ENCODE measurements around the gene FAM120AOS. TPM values are rescaled to one million over a fixed set of nuclear protein-coding genes. Genes with fewer than 3 reads are reported as not detected.
"Not testable (repeated sequence)": the region's sequence is repeated elsewhere in the genome, so short reads cannot be mapped to it uniquely, and the experiment has no call there.

The FAM120AOS gene
- total RNA-seq, 4 donors from 2014 or later = 49.4 to 60.8 (median 54.1) TPM

DNA sequence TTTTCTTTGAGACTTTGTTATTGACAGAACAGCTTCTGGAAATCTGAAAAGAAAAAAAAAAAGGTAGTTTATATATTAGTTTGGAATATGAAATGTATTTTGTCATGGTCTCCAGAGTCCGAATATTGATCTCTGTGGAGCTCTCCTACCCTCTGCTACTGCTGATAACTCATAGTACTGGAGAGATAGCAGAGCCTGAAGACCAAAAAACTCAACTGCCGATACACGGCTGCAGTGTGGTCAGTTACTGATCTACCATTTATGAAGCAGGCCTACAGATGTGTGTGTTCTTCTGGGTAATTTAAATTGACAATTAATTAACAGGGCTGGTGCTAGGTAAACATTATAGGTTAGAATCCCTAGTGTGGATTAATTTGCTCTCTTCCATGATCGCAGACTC is 5.7 kb downstream of the FAM120AOS start:
- no peaks in the 10 kb centered on the region for H3K27me3 ChIP-seq
- DNase-seq (ENCODE audit: low spot score in 2 of 2) = no peak
- no peak overlapping the region for H3K27ac ChIP-seq
- peaks cover 0 to 16% (median 11%) of the 10 kb centered on the region in 4 donors for H3K4me1 ChIP-seq
- TF ChIP-seq EP300 (IDR thresholded peaks at IDR 0.05) = no peak
- no peak for TF ChIP-seq POLR2A (IDR thresholded peaks at IDR 0.05)
- TF ChIP-seq, protein P1, sequence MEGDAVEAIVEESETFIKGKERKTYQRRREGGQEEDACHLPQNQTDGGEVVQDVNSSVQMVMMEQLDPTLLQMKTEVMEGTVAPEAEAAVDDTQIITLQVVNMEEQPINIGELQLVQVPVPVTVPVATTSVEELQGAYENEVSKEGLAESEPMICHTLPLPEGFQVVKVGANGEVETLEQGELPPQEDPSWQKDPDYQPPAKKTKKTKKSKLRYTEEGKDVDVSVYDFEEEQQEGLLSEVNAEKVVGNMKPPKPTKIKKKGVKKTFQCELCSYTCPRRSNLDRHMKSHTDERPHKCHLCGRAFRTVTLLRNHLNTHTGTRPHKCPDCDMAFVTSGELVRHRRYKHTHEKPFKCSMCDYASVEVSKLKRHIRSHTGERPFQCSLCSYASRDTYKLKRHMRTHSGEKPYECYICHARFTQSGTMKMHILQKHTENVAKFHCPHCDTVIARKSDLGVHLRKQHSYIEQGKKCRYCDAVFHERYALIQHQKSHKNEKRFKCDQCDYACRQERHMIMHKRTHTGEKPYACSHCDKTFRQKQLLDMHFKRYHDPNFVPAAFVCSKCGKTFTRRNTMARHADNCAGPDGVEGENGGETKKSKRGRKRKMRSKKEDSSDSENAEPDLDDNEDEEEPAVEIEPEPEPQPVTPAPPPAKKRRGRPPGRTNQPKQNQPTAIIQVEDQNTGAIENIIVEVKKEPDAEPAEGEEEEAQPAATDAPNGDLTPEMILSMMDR (IDR thresholded peaks at IDR 0.05) = no peak
- no peaks in the 10 kb centered on the region for H3K9me3 ChIP-seq
- H3K4me3 ChIP-seq = no peak overlapping the region
- H3K36me3 ChIP-seq = peaks cover 0 to 42% (median 7%) of the 10 kb centered on the region in 3 donors
- 85 to 92% methylated on average over 4 of the region's 4 CpGs for WGBS, 2 donors

DNA sequence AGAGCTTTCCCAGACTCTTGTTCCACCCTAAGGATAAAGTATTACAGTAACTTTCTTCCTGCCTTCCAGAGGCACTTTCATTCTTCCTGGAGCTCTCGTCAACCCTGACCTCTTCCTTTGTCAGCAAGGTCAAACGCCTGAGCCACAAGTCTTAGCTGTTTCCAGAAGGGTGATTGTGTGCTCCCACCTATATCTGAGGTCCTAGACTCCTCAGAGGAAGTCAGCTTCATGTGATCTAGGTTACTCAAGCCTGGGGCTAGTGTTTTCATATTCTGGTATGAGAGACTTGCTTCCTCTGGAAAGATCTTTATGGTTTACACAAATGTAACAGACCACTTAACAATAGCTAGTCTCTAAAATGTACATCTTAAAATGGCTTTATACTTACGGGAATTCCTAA is 7.3 kb downstream of the FAM120AOS start:
- peaks cover 0 to 42% (median 7%) of the 10 kb centered on the region in 3 donors for H3K36me3 ChIP-seq

DNA sequence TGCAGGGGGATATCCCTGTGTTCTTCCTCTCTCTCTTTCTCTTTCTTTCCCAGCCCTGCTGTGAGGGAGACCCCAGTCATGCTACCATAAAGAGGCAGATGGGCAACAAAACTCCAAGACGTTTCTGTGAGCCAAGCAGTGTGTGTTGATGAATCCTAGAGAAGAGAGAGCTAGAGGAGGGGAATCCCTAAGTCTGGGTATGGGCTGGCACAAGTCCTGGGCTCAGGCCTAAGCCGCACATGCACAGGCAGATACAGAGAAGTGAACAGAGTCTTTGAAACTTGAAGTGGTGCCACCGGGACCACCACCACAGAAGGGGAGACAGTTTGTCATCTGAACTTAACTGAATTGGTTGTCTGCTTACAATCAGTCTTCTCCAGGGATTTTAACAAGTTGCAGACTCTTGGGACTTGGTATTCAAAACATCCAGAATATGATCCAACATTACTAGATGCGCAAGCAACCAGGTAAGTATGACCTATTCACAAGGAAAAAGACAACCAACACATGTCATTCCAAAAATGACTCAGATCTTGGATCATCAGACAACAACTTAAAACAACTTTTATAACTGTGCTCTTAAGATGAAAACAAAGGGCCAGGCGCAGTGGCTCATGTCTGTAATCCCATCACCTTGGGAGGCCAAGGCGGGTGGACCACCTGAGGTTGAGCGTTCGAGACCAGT is 12.3 kb downstream of the FAM120AOS start:
- 89% methylated on average over 8 of the region's 8 CpGs for WGBS, 2 donors
- H3K9me3 ChIP-seq = no peaks in the 10 kb centered on the region
- TF ChIP-seq, protein P1 (IDR thresholded peaks at IDR 0.05) = no peak
- TF ChIP-seq EP300 (IDR thresholded peaks at IDR 0.05) (no peak), POLR2A (IDR thresholded peaks at IDR 0.05) (no peak)

More for the DNA sequence above, 7.3 kb downstream of the FAM120AOS start:
- DNase-seq (ENCODE audit: low spot score in 2 of 2) = no peak
- no peaks in the 10 kb centered on the region for H3K27me3 ChIP-seq
- peaks cover 0 to 16% (median 11%) of the 10 kb centered on the region in 4 donors for H3K4me1 ChIP-seq
- H3K4me3 ChIP-seq = no peak overlapping the region
- no peaks in the 10 kb centered on the region for H3K9me3 ChIP-seq
- H3K27ac ChIP-seq = no peak overlapping the region
- TF ChIP-seq, protein P1 (IDR thresholded peaks at IDR 0.05) = no peak
- TF ChIP-seq EP300 (IDR thresholded peaks at IDR 0.05) (no peak), POLR2A (IDR thresholded peaks at IDR 0.05) (no peak)
- WGBS, 2 donors = 72 to 81% methylated on average over 3 of the region's 3 CpGs

DNA sequence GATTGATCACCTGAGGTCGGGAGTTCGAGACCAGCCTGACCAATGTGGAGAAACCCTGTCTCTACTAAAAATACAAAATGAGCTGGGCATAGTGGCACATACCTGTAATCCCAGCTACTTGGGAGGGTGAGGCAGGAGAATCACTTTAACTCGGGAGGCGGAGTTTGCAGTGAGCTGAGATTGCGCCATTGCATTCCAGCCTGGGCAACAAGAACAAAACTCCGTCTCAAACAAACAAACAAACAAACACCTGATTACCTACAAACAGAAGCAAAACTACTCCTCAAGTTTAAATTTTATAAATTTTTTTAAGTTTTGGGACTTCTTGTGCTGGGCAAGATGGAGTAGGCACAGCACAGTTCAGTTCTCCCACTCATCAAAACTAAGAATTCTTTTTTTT is 14.1 kb downstream of the FAM120AOS start:
- H3K27ac ChIP-seq; DNase-seq (ENCODE audit: low spot score in 2 of 2); H3K4me3 ChIP-seq; H3K36me3 ChIP-seq; H3K27me3 ChIP-seq; H3K4me1 ChIP-seq; H3K9me3 ChIP-seq: not testable (repeated sequence)
- WGBS, 2 donors = 95 to 97% methylated on average over 6 of the region's 6 CpGs

More for the DNA sequence above, 12.3 kb downstream of the FAM120AOS start:
- DNase-seq (ENCODE audit: low spot score in 2 of 2) = no peak
- H3K27ac ChIP-seq = no peak overlapping the region
- no peaks in the 10 kb centered on the region for H3K4me1 ChIP-seq
- H3K4me3 ChIP-seq = no peak overlapping the region
- no peaks in the 10 kb centered on the region for H3K27me3 ChIP-seq
- H3K36me3 ChIP-seq = peaks cover 0 to 14% (median 0%) of the 10 kb centered on the region in 3 donors

DNA sequence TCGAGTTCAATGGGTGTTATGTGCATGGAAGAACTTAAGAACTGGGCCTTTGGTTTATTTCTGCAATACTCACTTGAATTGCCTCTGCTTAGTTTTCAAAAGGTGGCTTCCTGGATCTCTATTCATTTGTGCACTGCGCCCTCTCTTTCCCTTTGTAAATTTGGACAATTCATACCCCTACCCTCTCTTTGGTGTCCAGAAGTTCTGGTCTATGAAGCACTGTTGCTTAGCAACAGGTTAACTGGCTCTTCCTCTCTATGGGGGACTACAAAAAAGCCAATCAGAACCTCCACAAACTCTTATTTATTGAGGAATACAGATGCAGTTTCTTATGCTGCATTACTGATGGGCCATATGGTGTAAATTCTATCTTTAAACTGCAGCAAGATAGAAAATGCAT is 15.4 kb downstream of the FAM120AOS start:
- no peak overlapping the region for H3K27ac ChIP-seq
- no peak overlapping the region for H3K4me3 ChIP-seq
- H3K36me3 ChIP-seq = peaks cover 0 to 9% (median 0%) of the 10 kb centered on the region in 3 donors
- H3K27me3 ChIP-seq = no peaks in the 10 kb centered on the region
- WGBS, 2 donors = 60 to 63% methylated on average over 2 of the region's 2 CpGs
- DNase-seq (ENCODE audit: low spot score in 2 of 2) = no peak
- TF ChIP-seq EP300 (IDR thresholded peaks at IDR 0.05) (no peak), POLR2A (IDR thresholded peaks at IDR 0.05) (no peak)
- TF ChIP-seq, protein P1 (IDR thresholded peaks at IDR 0.05) = no peak
- H3K4me1 ChIP-seq = no peaks in the 10 kb centered on the region
- H3K9me3 ChIP-seq = no peaks in the 10 kb centered on the region
